HepG2 (cell line): ENCODE measurements around the gene ZBTB37. TPM values are rescaled to one million over a fixed set of nuclear protein-coding genes. Genes with fewer than 3 reads are reported as not detected.

ENCODE experiments used
- AKNA ChIP-seq: sonication (generic); formaldehyde crosslinking; IDR thresholded peaks from 2 replicates; pipeline ENCODE4 v1.4.0; 2020; ENCODE audit warnings: missing genetic modification reagents, borderline replicate concordance
- BORCS8-MEF2B ChIP-seq: sonication (generic); formaldehyde crosslinking; IDR thresholded peaks from 2 replicates; pipeline ENCODE4 v1.8.0; 2022; ENCODE audit warnings: mild to moderate bottlenecking, missing genetic modification reagents
- GFI1 ChIP-seq: sonication (generic); formaldehyde crosslinking; IDR thresholded peaks from 2 replicates; pipeline ENCODE4 v1.5.0; 2020; ENCODE audit warnings: missing genetic modification reagents, mild to moderate bottlenecking, borderline replicate concordance
- HDAC2 ChIP-seq: sonication (generic); formaldehyde crosslinking; IDR thresholded peaks from 2 replicates; pipeline ENCODE4 v1.4.0; 2020; ENCODE audit warnings: missing genetic modification reagents
- KDM5B ChIP-seq: sonication (generic); formaldehyde crosslinking; IDR thresholded peaks from 2 replicates; pipeline ENCODE4 v1.4.0; 2020; ENCODE audit warnings: missing genetic modification reagents, mild to moderate bottlenecking, borderline replicate concordance
- KLF13 ChIP-seq: sonication (generic); formaldehyde crosslinking; IDR thresholded peaks from 2 replicates; pipeline ENCODE4 v1.4.0; 2020; ENCODE audit warnings: mild to moderate bottlenecking, missing genetic modification reagents
- MATR3 ChIP-seq: sonication (generic); formaldehyde crosslinking; IDR thresholded peaks from 2 replicates; pipeline ENCODE4 v1.4.0; 2020; ENCODE audit warnings: missing genetic modification reagents
- NONO ChIP-seq, 2 experiments: fragments of 450-650 bp in 1 of 2; sonication (generic) in 1 of 2; formaldehyde crosslinking in 1 of 2; IDR thresholded peaks in 1 of 2; conservative IDR thresholded peaks in 1 of 2; 2 replicates each; pipeline versions ENCODE4 v1.6.1 to v1.8.0; 2017 to 2022; ENCODE audit warnings: mild to moderate bottlenecking in 1 of 2, missing genetic modification reagents in 1 of 2, moderate library complexity in 1 of 2
- POLR2G ChIP-seq: fragments of 200-400 bp; formaldehyde crosslinking; IDR thresholded peaks from 2 replicates; pipeline ENCODE4 v1.6.1; 2018; ENCODE audit warnings: mild to moderate bottlenecking, low read depth, low read length, moderate library complexity
- RFX1 ChIP-seq: fragments of 450-650 bp; IDR thresholded peaks from 2 replicates; pipeline ENCODE4 v1.6.1; 2017
- SUZ12 ChIP-seq: fragments of 150-350 bp; IDR thresholded peaks from 2 replicates; pipeline ENCODE4 v1.6.1; 2014; ENCODE audit warnings: low read depth, low read length
- ZFP90 ChIP-seq: sonication (generic); formaldehyde crosslinking; IDR thresholded peaks from 2 replicates; pipeline ENCODE4 v1.8.0; 2022; ENCODE audit warnings: missing genetic modification reagents, mild to moderate bottlenecking, inconsistent platforms, borderline replicate concordance
- ZNF160 ChIP-seq: sonication (generic); formaldehyde crosslinking; IDR thresholded peaks from 2 replicates; pipeline ENCODE4 v1.8.0; 2022; ENCODE audit warnings: mild to moderate bottlenecking, inconsistent platforms, missing genetic modification reagents
- ZNF34 ChIP-seq: sonication (generic); formaldehyde crosslinking; IDR thresholded peaks from 2 replicates; pipeline ENCODE4 v1.4.0; 2020; ENCODE audit warnings: mild to moderate bottlenecking, missing genetic modification reagents, borderline replicate concordance
- ZNF501 ChIP-seq: sonication (generic); formaldehyde crosslinking; IDR thresholded peaks from 2 replicates; pipeline ENCODE4 v1.5.1; 2020; ENCODE audit warnings: mild to moderate bottlenecking, moderate library complexity, missing genetic modification reagents
- ZUFSP ChIP-seq: sonication (generic); formaldehyde crosslinking; IDR thresholded peaks from 2 replicates; pipeline ENCODE4 v1.9.0; 2021; ENCODE audit warnings: missing genetic modification reagents, mild to moderate bottlenecking, borderline replicate concordance
- polyA plus RNA-seq, 8 experiments: library from polyadenylated mRNA; depleted of rRNA in 3 of 8; stranded (reverse) in 7 of 8; unstranded in 1 of 8; fragments of >200 nt; fragmentation: Illumina TruSeq in 4 of 8; extraction: Trizol in 4 of 8; gene quantifications; 2 replicates each; pipeline versions ENCODE4 v1.2.1 to v1.2.3, GENCODE V29; 2011 to 2016; ENCODE audit warnings: low read depth in 4 of 8, missing spikeins in 1 of 8, mixed read lengths in 1 of 8; ENCODE audit not compliant: insufficient read depth in 1 of 8
- total RNA-seq, 5 experiments: library from RNA; depleted of rRNA; stranded (reverse); fragments of >200 nt; fragmentation: Illumina TruSeq; extraction: Trizol; gene quantifications; 2 replicates each; pipeline ENCODE4 v1.2.3, GENCODE V29; 2016; ENCODE audit warnings: low read depth in 1 of 5
- TF ChIP-seq, protein P1 (sequence below): sonication (generic); formaldehyde crosslinking; IDR thresholded peaks from 2 replicates; pipeline ENCODE4 v1.5.0; 2020; ENCODE audit warnings: mild to moderate bottlenecking, missing genetic modification reagents
- TF ChIP-seq, protein P2 (sequence below): IDR thresholded peaks from 2 replicates; pipeline ENCODE4 v1.6.1; 2016; ENCODE audit warnings: missing biosample characterization, missing genetic modification reagents, low read depth

The ZBTB37 gene
- total and polyA plus RNA-seq, 2 of the 13 experiments (the other 11 are each of a cell fraction or from before 2014, with no cell fraction given): 2.6 to 7.7 TPM

- peak; percentile 20; the same call in 1 of the 2 replicates for TF ChIP-seq AKNA
- TF ChIP-seq, protein P1, sequence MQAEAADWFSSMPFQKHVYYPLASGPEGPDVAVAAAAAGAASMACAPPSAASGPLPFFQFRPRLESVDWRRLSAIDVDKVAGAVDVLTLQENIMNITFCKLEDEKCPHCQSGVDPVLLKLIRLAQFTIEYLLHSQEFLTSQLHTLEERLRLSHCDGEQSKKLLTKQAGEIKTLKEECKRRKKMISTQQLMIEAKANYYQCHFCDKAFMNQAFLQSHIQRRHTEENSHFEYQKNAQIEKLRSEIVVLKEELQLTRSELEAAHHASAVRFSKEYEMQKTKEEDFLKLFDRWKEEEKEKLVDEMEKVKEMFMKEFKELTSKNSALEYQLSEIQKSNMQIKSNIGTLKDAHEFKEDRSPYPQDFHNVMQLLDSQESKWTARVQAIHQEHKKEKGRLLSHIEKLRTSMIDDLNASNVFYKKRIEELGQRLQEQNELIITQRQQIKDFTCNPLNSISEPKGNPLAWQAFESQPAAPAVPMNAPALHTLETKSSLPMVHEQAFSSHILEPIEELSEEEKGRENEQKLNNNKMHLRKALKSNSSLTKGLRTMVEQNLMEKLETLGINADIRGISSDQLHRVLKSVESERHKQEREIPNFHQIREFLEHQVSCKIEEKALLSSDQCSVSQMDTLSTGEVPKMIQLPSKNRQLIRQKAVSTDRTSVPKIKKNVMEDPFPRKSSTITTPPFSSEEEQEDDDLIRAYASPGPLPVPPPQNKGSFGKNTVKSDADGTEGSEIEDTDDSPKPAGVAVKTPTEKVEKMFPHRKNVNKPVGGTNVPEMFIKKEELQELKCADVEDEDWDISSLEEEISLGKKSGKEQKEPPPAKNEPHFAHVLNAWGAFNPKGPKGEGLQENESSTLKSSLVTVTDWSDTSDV (CRISPR knock-in tag): no peak
- no peak for TF ChIP-seq MATR3
- TF ChIP-seq NONO (IDR thresholded peaks at IDR 0.05): no peak
- TF ChIP-seq NONO (CRISPR knock-in tag; conservative IDR thresholded peaks at IDR 0.05): peak; percentile 65; the same call in 1 of the 2 replicates
- TF ChIP-seq POLR2G: peak; percentile 100
- no peak; the same call in 1 of the 2 replicates for TF ChIP-seq HDAC2 (CRISPR knock-in tag)
- TF ChIP-seq SUZ12: no peak
- TF ChIP-seq ZNF160 (CRISPR knock-in tag): no peak; the same call in 1 of the 2 replicates
- TF ChIP-seq ZNF34 (CRISPR knock-in tag): peak; percentile 98; the same call in 1 of the 2 replicates
- TF ChIP-seq RFX1: no peak
- no peak for TF ChIP-seq ZUFSP (CRISPR knock-in tag)
- TF ChIP-seq, protein P2, sequence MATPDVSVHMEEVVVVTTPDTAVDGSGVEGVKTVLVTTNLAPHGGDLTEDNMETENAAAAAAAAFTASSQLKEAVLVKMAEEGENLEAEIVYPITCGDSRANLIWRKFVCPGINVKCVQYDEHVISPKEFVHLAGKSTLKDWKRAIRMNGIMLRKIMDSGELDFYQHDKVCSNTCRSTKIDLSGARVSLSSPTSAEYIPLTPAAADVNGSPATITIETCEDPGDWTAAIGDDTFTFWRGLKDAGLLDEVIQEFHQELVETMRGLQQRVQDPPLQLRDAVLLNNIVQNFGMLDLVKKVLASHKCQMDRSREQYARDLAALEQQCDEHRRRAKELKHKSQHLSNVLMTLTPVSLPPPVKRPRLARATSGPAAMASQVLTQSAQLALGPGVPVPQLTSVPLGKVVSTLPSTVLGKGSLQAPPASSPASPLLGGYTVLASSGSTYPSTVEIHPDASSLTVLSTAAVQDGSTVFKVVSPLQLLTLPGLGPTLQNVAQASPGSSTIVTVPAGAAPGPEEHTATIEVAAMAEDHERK (CRISPR knock-in tag): peak; percentile 89
- TF ChIP-seq KDM5B (CRISPR knock-in tag): peak; percentile 37; the same call in 1 of the 2 replicates
- 0 out of 2 replicates have a peak, but pooled peaks have one; percentile 44 for TF ChIP-seq KLF13 (CRISPR knock-in tag)
- TF ChIP-seq GFI1 (CRISPR knock-in tag): 0 out of 2 replicates have a peak, but pooled peaks have one; percentile 6
- no peak; the same call in 1 of the 2 replicates for TF ChIP-seq ZNF501
- peak; percentile 54; the same call in 1 of the 2 replicates for TF ChIP-seq ZFP90 (CRISPR knock-in tag)
- peak; percentile 24; the same call in 1 of the 2 replicates for TF ChIP-seq BORCS8-MEF2B (CRISPR knock-in tag)
These were observed 371 bp upstream of the ZBTB37 start, which contains the start of gene GAS5 (continued) for GRCh38 chr1:173867753-173868265.
